Parathyroid adenoma (tissue), 2 donors: Measurements from ENCODE around the gene EPYC.
"Not testable (repeated sequence)": the region's sequence is repeated elsewhere in the genome, so short reads cannot be mapped to it uniquely, and the experiment has no call there.

Experiments used
- H2AFZ ChIP-seq: fragments of 300-600 bp; sonication (generic); one replicate; pipeline ENCODE4 v1.7.0; 2017; ENCODE audit warnings: antibody characterized with exemption, mild to moderate bottlenecking
- H3K27ac ChIP-seq: fragments of 300-600 bp; sonication (generic); one replicate; pipeline ENCODE4 v1.7.0; 2017
- H3K27me3 ChIP-seq: fragments of 300-600 bp; sonication (generic); one replicate; pipeline ENCODE4 v1.7.0; 2017; ENCODE audit warnings: low read length; ENCODE audit not compliant: control insufficient read depth, insufficient read depth
- H3K36me3 ChIP-seq: fragments of 300-600 bp; sonication (generic); one replicate; pipeline ENCODE4 v1.7.0; 2017; ENCODE audit warnings: low read length; ENCODE audit not compliant: control insufficient read depth, insufficient read depth
- H3K4me1 ChIP-seq: fragments of 300-600 bp; sonication (generic); one replicate; pipeline ENCODE4 v1.7.0; 2017; ENCODE audit warnings: control low read depth
- H3K4me2 ChIP-seq: fragments of 300-600 bp; sonication (generic); one replicate; pipeline ENCODE4 v1.7.0; 2017; ENCODE audit warnings: low read length
- H3K4me3 ChIP-seq: fragments of 300-600 bp; sonication (generic); one replicate; pipeline ENCODE4 v1.7.0; 2017; ENCODE audit warnings: low read depth, low read length
- H3K79me2 ChIP-seq: fragments of 300-600 bp; sonication (generic); one replicate; pipeline ENCODE4 v1.7.0; 2017; ENCODE audit warnings: control low read depth
- H3K9ac ChIP-seq: fragments of 300-600 bp; sonication (generic); one replicate; pipeline ENCODE4 v1.7.0; 2017; ENCODE audit warnings: mild to moderate bottlenecking
- H3K9me3 ChIP-seq: fragments of 300-600 bp; sonication (generic); one replicate; pipeline ENCODE4 v1.7.0; 2017; ENCODE audit warnings: low read length; ENCODE audit not compliant: control insufficient read depth
- CTCF ChIP-seq: fragments of 300-600 bp; sonication (generic); IDR thresholded peaks from one replicate; pipeline ENCODE4 v1.7.0; 2017; ENCODE audit warnings: antibody characterized with exemption, mild to moderate bottlenecking
- donor health status: primary hyperparathyroidism.

The EPYC gene

GRCh38 chr12:90987101-90987500 is 17.7 kb downstream of the EPYC start:
- Histone ChIP-seq H3K79me2 (no peaks in the 10 kb centered on the region), H3K27ac (no peak overlapping the region), H2AFZ (no peak overlapping the region), H3K9ac (no peak overlapping the region), H3K4me2 (no peak overlapping the region), H3K4me1 (no peaks in the 10 kb centered on the region), H3K36me3 (no peaks in the 10 kb centered on the region), H3K27me3 (no peaks in the 10 kb centered on the region), H3K4me3 (no peak overlapping the region), H3K9me3 (no peaks in the 10 kb centered on the region)
- TF ChIP-seq CTCF: no peak

GRCh38 chr12:90985331-90985730 is 19.4 kb downstream of the EPYC start:
- H3K79me2 ChIP-seq, H3K36me3 ChIP-seq, H3K9me3 ChIP-seq, H3K4me2 ChIP-seq, H3K9ac ChIP-seq, H3K27me3 ChIP-seq, H2AFZ ChIP-seq, H3K4me1 ChIP-seq, H3K27ac ChIP-seq, H3K4me3 ChIP-seq: not testable (repeated sequence)

GRCh38 chr12:90984114-90984513 is 20.7 kb downstream of the EPYC start:
- Histone ChIP-seq H3K79me2 (no peaks in the 10 kb centered on the region), H2AFZ (no peak overlapping the region), H3K27ac (no peak overlapping the region), H3K9ac (no peak overlapping the region), H3K36me3 (no peaks in the 10 kb centered on the region), H3K4me3 (no peak overlapping the region), H3K4me2 (no peak overlapping the region), H3K27me3 (no peaks in the 10 kb centered on the region), H3K9me3 (no peaks in the 10 kb centered on the region), H3K4me1 (no peaks in the 10 kb centered on the region)
- TF ChIP-seq CTCF: no peak

- no peaks in the 10 kb centered on the region for H3K27me3 ChIP-seq
- no peaks in the 10 kb centered on the region for H3K36me3 ChIP-seq
- no peak overlapping the region for H3K4me3 ChIP-seq
- H3K9me3 ChIP-seq: no peaks in the 10 kb centered on the region
- no peaks in the 10 kb centered on the region for H3K4me1 ChIP-seq
- TF ChIP-seq CTCF: no peak
- no peak overlapping the region for H3K4me2 ChIP-seq
- no peak overlapping the region for H3K27ac ChIP-seq
- H3K79me2 ChIP-seq: no peaks in the 10 kb centered on the region
- no peak overlapping the region for H3K9ac ChIP-seq
- H2AFZ ChIP-seq: no peak overlapping the region
Observed at GRCh38 chr12:90982170-90982569, 22.6 kb downstream of the EPYC start.

- Histone ChIP-seq H3K4me2 (no peak overlapping the region), H3K36me3 (no peaks in the 10 kb centered on the region), H3K79me2 (no peaks in the 10 kb centered on the region), H3K4me3 (no peak overlapping the region), H3K27me3 (no peaks in the 10 kb centered on the region), H3K9me3 (no peaks in the 10 kb centered on the region), H3K4me1 (no peaks in the 10 kb centered on the region), H2AFZ (peak overlapping the region; percentile 44), H3K27ac (no peak overlapping the region), H3K9ac (no peak overlapping the region)
- TF ChIP-seq CTCF: no peak
Observed at GRCh38 chr12:90979951-90980350, 24.8 kb downstream of the EPYC start.
